22Rv1 (cell line): ENCODE results near the gene EYS.

Experiments used
- CTCF ChIP-seq: fragments of 450-650 bp; IDR thresholded peaks from 2 replicates; pipeline ENCODE4 v1.5.1; 2017; ENCODE audit warnings: mild to moderate bottlenecking
- ZFX ChIP-seq: fragments of 450-650 bp; IDR thresholded peaks from 2 replicates; pipeline ENCODE4 v1.6.1; 2017; ENCODE audit warnings: antibody characterized with exemption, borderline replicate concordance

DNA sequence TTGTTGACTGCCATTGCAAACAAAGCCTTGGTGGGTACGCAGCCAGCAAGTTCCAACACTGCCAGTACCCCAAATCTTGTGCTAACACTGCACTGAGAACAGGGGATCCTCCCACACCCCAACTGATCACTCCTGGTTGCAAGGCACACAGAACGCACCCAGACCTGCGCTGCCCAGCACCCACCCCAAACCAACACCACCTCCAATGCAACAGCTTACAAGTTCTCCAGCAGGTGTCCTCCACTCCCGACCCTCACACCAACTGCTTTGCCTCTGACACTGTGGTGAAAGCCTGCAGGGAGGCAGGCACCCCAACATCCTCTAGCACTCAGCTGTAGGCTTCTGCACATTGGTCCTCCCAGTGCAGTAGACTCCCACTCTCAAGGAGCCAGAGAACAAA lies 39.3 kb upstream of the EYS start:
- TF ChIP-seq CTCF (no peak), ZFX (no peak)
